Suprapubic skin (tissue), 4 donors: Measurements from ENCODE around the gene SLCO4A1.

Source experiments
- CTCF ChIP-seq, 2 donors: fragments of 200-600 bp in 1 of 2; fragments of 450-650 bp in 1 of 2; sonication (generic) in 1 of 2; IDR thresholded peaks; one replicate each; pipeline ENCODE4 v1.5.1; 2016 to 2019; ENCODE audit warnings: antibody characterized with exemption in 2 of 2, mild to moderate bottlenecking in 1 of 2, moderate library complexity in 1 of 2
- POLR2A ChIP-seq, 2 donors: fragments of 450-650 bp; IDR thresholded peaks; one replicate each; pipeline ENCODE4 v1.6.1; 2017; ENCODE audit warnings: antibody characterized with exemption in 2 of 2, mild to moderate bottlenecking in 2 of 2, moderate library complexity in 2 of 2
- POLR2AphosphoS5 ChIP-seq, 3 donors: sonication (generic); formaldehyde crosslinking; IDR thresholded peaks; one replicate each; pipeline ENCODE4 v1.6.1; 2017; ENCODE audit warnings: antibody characterized with exemption in 3 of 3

GRCh38 chr20:62701161-62702012 is 59.1 kb downstream of the SLCO4A1 start:
- TF ChIP-seq CTCF (IDR thresholded peaks at IDR 0.05) (no peak), POLR2A (IDR thresholded peaks at IDR 0.05) (no peak), POLR2AphosphoS5 (IDR thresholded peaks at IDR 0.05) (no peak)
